Measurements from ENCODE around the gene CEACAM8.

DNA sequence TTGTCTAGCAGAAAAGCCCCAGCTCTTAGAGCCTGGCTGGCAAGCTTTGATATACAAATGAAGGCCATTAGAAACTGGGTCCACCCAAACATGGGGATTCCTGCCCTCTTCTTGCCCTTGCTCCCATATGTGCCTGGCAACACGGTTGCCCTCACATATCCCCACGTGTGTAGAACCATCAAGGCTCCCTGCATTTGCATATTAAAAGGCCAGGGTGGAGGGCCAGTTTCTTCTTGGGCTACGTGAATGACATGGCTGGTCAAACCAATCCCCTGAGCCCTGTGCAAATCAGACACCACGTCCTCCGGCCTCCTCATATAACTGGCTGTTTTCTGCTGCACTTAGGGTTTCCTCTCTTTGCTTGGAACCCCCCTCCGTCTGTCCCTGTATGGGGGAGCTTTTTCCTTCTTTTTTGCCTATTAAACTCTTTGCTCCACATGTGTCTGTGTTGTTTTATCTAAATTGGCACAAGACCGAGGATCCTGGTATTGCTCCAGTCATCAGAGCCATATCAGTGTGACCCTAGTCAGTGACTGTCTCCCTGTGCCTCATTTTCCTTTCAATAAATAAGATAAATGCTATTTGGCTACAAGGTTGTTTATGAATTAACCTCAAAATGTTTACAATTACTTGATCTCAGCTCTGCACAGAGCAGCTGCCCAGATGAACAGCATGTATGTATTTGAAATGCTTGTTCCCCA is 36.1 kb downstream of the CEACAM8 start:
- TF ChIP-seq, protein P1, sequence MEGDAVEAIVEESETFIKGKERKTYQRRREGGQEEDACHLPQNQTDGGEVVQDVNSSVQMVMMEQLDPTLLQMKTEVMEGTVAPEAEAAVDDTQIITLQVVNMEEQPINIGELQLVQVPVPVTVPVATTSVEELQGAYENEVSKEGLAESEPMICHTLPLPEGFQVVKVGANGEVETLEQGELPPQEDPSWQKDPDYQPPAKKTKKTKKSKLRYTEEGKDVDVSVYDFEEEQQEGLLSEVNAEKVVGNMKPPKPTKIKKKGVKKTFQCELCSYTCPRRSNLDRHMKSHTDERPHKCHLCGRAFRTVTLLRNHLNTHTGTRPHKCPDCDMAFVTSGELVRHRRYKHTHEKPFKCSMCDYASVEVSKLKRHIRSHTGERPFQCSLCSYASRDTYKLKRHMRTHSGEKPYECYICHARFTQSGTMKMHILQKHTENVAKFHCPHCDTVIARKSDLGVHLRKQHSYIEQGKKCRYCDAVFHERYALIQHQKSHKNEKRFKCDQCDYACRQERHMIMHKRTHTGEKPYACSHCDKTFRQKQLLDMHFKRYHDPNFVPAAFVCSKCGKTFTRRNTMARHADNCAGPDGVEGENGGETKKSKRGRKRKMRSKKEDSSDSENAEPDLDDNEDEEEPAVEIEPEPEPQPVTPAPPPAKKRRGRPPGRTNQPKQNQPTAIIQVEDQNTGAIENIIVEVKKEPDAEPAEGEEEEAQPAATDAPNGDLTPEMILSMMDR (IDR thresholded peaks at IDR 0.05): no peak
- no peak for TF ChIP-seq EZH2phosphoT487 (IDR thresholded peaks at IDR 0.05)
